ENCODE data around the gene ELFN1. TPM values are rescaled to one million over a fixed set of nuclear protein-coding genes. Genes with fewer than 3 reads are reported as not detected.

The ELFN1 gene
- total RNA-seq, 4 donors from 2014 or later = 0.51 to 6.7 (median 3.6) TPM

DNA sequence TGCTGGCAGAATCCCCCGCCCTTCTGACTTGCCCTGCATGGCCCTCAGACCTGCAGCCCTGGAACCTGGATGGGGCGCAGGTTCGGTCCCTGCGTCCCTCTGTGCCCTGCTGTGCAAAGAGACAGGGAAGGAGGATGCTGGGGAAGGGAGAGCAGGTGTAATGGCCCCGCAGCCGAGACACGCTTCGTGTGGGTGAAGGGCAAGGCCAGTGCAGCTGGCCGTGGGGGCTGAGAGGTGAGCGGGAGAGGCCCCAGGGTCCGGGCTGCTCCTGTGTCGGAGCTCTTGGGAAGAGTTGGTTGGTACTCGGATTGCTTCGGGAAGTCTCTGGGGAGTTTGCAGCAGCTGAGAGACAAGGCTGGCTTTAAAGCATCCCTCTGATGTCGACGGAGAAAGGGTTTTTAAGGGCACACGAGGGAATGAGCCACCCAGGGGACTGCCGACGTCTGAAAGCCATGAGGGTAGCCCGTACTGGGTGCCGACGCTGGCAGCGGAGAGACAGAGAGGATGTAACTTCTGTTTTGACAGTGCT, 6.5 kb downstream of the ELFN1 start:
- H3K27me3 ChIP-seq = no peaks in the 10 kb centered on the region
- no peak for TF ChIP-seq POLR2A (IDR thresholded peaks at IDR 0.05)
- TF ChIP-seq, protein P1, sequence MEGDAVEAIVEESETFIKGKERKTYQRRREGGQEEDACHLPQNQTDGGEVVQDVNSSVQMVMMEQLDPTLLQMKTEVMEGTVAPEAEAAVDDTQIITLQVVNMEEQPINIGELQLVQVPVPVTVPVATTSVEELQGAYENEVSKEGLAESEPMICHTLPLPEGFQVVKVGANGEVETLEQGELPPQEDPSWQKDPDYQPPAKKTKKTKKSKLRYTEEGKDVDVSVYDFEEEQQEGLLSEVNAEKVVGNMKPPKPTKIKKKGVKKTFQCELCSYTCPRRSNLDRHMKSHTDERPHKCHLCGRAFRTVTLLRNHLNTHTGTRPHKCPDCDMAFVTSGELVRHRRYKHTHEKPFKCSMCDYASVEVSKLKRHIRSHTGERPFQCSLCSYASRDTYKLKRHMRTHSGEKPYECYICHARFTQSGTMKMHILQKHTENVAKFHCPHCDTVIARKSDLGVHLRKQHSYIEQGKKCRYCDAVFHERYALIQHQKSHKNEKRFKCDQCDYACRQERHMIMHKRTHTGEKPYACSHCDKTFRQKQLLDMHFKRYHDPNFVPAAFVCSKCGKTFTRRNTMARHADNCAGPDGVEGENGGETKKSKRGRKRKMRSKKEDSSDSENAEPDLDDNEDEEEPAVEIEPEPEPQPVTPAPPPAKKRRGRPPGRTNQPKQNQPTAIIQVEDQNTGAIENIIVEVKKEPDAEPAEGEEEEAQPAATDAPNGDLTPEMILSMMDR (IDR thresholded peaks at IDR 0.05) = no peak
- intact Hi-C loops (cut with DNase I; ENCODE audit: low total_unique reads) = no loop called here

DNA sequence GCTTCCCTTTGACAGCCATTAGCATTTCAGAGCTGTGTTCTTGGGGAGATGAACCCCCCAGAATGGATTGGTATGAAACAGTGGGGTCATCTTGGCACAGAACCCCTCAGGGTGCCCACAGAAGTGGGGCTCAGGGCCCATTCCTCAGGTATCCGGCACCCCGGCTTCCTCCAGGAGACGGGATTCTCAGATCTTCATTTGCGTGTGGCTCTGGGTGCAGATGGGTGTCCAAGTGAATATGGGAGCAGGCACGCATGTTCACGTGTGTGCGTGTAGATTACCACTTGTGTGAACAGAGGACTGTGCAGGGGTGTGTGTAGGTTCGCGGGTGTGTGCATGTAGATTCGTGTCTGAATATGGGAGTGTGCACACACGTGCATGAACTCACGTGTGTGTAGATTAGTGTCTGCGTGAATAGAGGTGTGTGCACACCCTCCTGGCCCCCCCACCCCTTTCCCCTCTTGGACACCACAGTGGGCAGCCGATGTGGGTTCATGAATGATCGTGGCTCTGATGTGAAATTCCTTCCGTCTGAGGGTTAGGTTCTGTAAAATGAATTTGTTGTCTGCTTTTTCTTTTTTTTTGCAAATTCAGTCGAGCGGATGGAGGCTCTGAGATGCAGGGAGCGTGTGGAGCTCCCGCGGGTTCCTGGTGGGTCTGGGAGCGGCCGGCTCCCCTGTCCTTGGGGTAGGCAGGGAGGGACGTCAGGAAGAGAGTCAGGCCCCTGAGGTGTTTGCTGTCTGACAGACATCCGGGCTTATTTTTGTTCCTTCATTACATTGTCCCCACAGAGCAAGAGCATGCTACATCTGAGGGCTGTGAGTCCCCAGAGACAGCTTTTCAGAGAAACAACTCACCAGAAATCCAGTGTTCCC, 7.4 kb downstream of the ELFN1 start:
- intact Hi-C loops (cut with DNase I; ENCODE audit: low total_unique reads) = no loop called here
- no peak for DNase-seq

More for the DNA sequence above, 6.5 kb downstream of the ELFN1 start:
- no peak overlapping the region for H3K27ac ChIP-seq
- no peaks in the 10 kb centered on the region for H3K36me3 ChIP-seq
- DNase-seq = no peak
- H3K9me3 ChIP-seq = no peaks in the 10 kb centered on the region
- no peaks in the 10 kb centered on the region for H3K4me1 ChIP-seq
- no peak overlapping the region for H3K4me3 ChIP-seq

DNA sequence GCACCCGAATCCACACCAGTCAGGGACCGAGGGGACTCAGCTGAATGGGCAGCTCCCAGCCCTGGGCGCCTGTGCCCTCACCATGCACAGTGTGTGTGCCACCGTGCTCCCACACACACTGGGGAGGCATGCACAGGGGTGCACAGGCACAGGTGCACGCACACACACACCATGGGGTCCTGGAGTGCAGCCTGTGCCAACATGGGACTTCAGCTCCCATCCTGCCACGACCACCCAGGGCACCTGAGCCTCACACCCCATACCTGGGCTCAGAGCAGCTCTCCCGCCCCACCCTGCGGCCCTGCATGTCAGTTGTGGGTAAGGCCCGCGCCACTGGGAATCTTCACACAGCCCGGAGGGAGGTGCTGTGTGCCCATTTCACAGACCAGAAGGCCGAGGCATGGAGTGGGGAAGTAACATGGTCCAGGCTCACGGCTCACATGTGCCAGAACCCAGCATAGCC, 8.0 kb downstream of the ELFN1 start:
- TF ChIP-seq, protein P1 (IDR thresholded peaks at IDR 0.05) = no peak
- intact Hi-C loops (cut with DNase I; ENCODE audit: low total_unique reads) = no loop called here
- DNase-seq = no peak
- Histone ChIP-seq H3K27ac (no peak overlapping the region), H3K36me3 (no peaks in the 10 kb centered on the region), H3K4me1 (no peaks in the 10 kb centered on the region), H3K4me3 (no peak overlapping the region), H3K27me3 (no peaks in the 10 kb centered on the region), H3K9me3 (no peaks in the 10 kb centered on the region)

More for the DNA sequence above, 7.4 kb downstream of the ELFN1 start:
- Histone ChIP-seq H3K36me3 (no peaks in the 10 kb centered on the region), H3K9me3 (no peaks in the 10 kb centered on the region), H3K4me3 (no peak overlapping the region), H3K4me1 (no peaks in the 10 kb centered on the region), H3K27me3 (no peaks in the 10 kb centered on the region), H3K27ac (no peak overlapping the region)
- TF ChIP-seq POLR2A (IDR thresholded peaks at IDR 0.05) = no peak
- TF ChIP-seq, protein P1 (IDR thresholded peaks at IDR 0.05) = no peak

DNA sequence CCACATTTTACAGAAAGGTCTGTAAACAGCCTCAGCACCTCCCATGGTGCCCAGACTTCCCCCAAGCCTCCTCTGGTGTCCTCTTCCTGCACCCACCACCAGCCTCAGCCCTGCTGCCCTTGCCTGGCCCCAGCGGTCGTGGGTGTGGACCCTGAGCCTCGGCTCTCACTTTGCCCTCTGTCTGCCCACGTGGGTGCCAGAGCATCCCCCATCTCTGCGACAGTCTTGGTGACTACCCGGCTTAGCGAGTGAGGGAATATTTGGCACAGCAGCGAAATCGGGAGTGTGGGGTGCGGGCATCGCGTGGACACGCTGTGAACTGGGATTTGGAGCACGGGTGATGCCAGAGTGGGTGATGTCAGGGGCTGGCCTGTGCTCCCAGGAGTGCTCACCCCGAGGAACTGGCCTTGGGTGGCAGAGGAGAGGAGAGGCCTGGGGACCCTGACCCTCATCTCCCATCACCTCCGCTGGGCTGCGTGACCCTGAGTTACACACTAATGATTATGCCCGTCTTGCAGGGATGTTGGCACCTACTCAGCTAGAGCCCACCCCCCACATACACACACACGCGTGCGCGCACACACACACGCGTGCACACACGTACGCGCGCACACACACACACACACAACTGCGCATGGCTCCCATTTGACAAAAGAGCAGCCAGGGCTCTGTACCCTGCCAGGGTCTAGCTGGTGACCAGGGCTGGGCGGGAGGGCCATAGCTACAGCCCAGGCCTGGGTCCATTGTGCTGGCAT, 8.7 kb downstream of the ELFN1 start:
- intact Hi-C loops (cut with DNase I; ENCODE audit: low total_unique reads) = no loop called here
- Histone ChIP-seq H3K36me3 (no peaks in the 10 kb centered on the region), H3K4me3 (no peak overlapping the region), H3K9me3 (no peaks in the 10 kb centered on the region), H3K27ac (no peak overlapping the region), H3K4me1 (no peaks in the 10 kb centered on the region), H3K27me3 (no peaks in the 10 kb centered on the region)
- DNase-seq = no peak
- TF ChIP-seq, protein P1 (IDR thresholded peaks at IDR 0.05) = no peak
- no peak for TF ChIP-seq POLR2A (IDR thresholded peaks at IDR 0.05)

Measured in uterus (tissue), 4 donors.